ENCODE results near the gene GBP5. TPM values are rescaled to one million over a fixed set of nuclear protein-coding genes. Genes with fewer than 3 reads are reported as not detected.

The GBP5 gene
- total and polyA plus RNA-seq, 2 of the 4 experiments (the other 2 are of a cell fraction) = not detected

- Histone ChIP-seq H3K27me3 (ENCODE audit: control insufficient read depth, insufficient read depth, low read length) (no peaks in the 10 kb centered on the region), H3K4me1 (ENCODE audit: control insufficient read depth, insufficient read depth, low read length) (no peaks in the 10 kb centered on the region), H3K14ac (replicated peaks; ENCODE audit: low read depth, low read length) (no peak overlapping the region), H4K20me1 (ENCODE audit: insufficient read depth, low read length) (no peaks in the 10 kb centered on the region), H4K8ac (ENCODE audit: low read depth in 2 of 2, low read length in 2 of 2) (no peak overlapping the region), H2BK5ac (ENCODE audit: low read depth, low read length, poor library complexity, severe bottlenecking) (no peak overlapping the region), H3K9me3 (ENCODE audit: control insufficient read depth, insufficient read depth, low read length) (no peaks in the 10 kb centered on the region), H2BK15ac (ENCODE audit: low read depth, low read length) (no peak overlapping the region), H4K5ac (ENCODE audit: low read depth, low read length) (no peak overlapping the region), H3K9me1 (ENCODE audit: insufficient read depth, low read length) (no peaks in the 10 kb centered on the region), H3K18ac (ENCODE audit: low read depth, low read length) (no peak overlapping the region), H2BK120ac (ENCODE audit: low read depth, low read length) (no peak overlapping the region), H2AK9ac (replicated peaks; ENCODE audit: low read depth, low read length, poor library complexity) (no peak overlapping the region), H3K23ac (ENCODE audit: low read depth, low read length) (no peak overlapping the region), H2AFZ (replicated peaks; ENCODE audit: low read length, poor library complexity) (no peak overlapping the region), H2AK5ac (ENCODE audit: low read depth, low read length) (no peak overlapping the region), H3K4ac (ENCODE audit: low read depth, low read length) (no peak overlapping the region), H3K4me3 (ENCODE audit: insufficient read depth, low read depth, low read length) (no peak overlapping the region), H3K79me1 (ENCODE audit: low read depth in 1 of 2, low read length in 2 of 2) (no peaks in the 10 kb centered on the region), H4K91ac (ENCODE audit: insufficient read depth, low read depth, low read length) (no peak overlapping the region), H3K9ac (ENCODE audit: low read depth, low read length) (no peak overlapping the region), H3K56ac (ENCODE audit: extremely low read depth, insufficient read depth, low read length) (no peak overlapping the region), H3K36me3 (ENCODE audit: control insufficient read depth, insufficient read depth, low read length) (no peaks in the 10 kb centered on the region), H3K4me2 (ENCODE audit: low read depth, low read length) (no peak overlapping the region), H2BK20ac (ENCODE audit: low read depth, low read length) (no peak overlapping the region), H3K27ac (ENCODE audit: insufficient read depth, low read length) (no peak overlapping the region)
- intact Hi-C loops (cut with micrococcal nuclease) (no loop called here), dilution Hi-C loops (cut with HindIII; ENCODE audit: low sequenced_read_pairs, unreplicated experiment) (no loop called here), in situ Hi-C loops (cut with MboI; ENCODE audit: low sequenced_read_pairs) (no loop called here)
- POLR2A ChIA-PET (ENCODE audit: unreplicated experiment) = no interaction called here
- CTCF ChIA-PET = no interaction called here
- no peak for DNase-seq
- no CpG with 5 or more reads among the region's 4 CpGs for WGBS, 2 experiments (ENCODE audit: extremely low coverage in 2 of 2, insufficient read length in 1 of 2)
- ATAC-seq (ENCODE audit: low read depth) = no peak
- no TSS peak for BruUV-seq (replicated peaks)
- TF ChIP-seq USF2 (IDR thresholded peaks at IDR 0.05; ENCODE audit: low read depth, low read length) (no peak), CHD1 (IDR thresholded peaks at IDR 0.05; ENCODE audit: low read depth, low read length) (no peak), CTCF (conservative IDR thresholded peaks at IDR 0.05; ENCODE audit: low read depth, low read length) (no peak), MXI1 (IDR thresholded peaks at IDR 0.05; ENCODE audit: borderline replicate concordance, low read depth, low read length) (no peak), RCOR1 (IDR thresholded peaks at IDR 0.05; ENCODE audit: insufficient replicate concordance, low read length) (no peak), ELK1 (IDR thresholded peaks at IDR 0.05; ENCODE audit: borderline replicate concordance, low read depth, low read length) (no peak), RAD21 (IDR thresholded peaks at IDR 0.05; ENCODE audit: low read length) (no peak), NFE2L2 (IDR thresholded peaks at IDR 0.05; ENCODE audit: low read depth, low read length) (no peak), MAFK (IDR thresholded peaks at IDR 0.05; ENCODE audit: low read depth, low read length) (no peak), POLR2A (IDR thresholded peaks at IDR 0.05; ENCODE audit: low read depth, low read length) (no peak), MAZ (IDR thresholded peaks at IDR 0.05; ENCODE audit: borderline replicate concordance, low read depth, low read length) (no peak), CEBPB (IDR thresholded peaks at IDR 0.05; ENCODE audit: low read depth, low read length) (no peak), BHLHE40 (IDR thresholded peaks at IDR 0.05; ENCODE audit: low read depth, low read length) (no peak), SMC3 (IDR thresholded peaks at IDR 0.05; ENCODE audit: low read depth, low read length) (no peak), FOS (IDR thresholded peaks at IDR 0.05; ENCODE audit: low read depth, low read length) (no peak), RFX5 (IDR thresholded peaks at IDR 0.05; ENCODE audit: low read depth, low read length) (no peak)
Observed at GRCh38 chr1:89311757-89312156, 39.1 kb upstream of the GBP5 start.

Data from IMR-90 (cell line).